Esophagus muscularis mucosa (tissue), 4 donors: ENCODE measurements around the gene LTBP1. TPM values are rescaled to one million over a fixed set of nuclear protein-coding genes. Genes with fewer than 3 reads are reported as not detected.
A peak's percentile ranks its signal among the peaks of the same experiment; 100 is the strongest.

Experiments used
- DNase-seq: peaks from one replicate; pipeline ENCODE4 v3.0.0-alpha.2; 2017; ENCODE audit errors: extremely low spot score
- H3K27ac ChIP-seq, 4 donors: fragments of 200-600 bp; sonication (generic); replicated peaks in 1 of 4; 1 replicate in 3 of 4; 2 replicates in 1 of 4; pipeline ENCODE4 v1.5.1; 2016 to 2019; ENCODE audit warnings: mild to moderate bottlenecking in 1 of 4
- H3K27me3 ChIP-seq, 4 donors: fragments of 200-600 bp; sonication (generic); one replicate each; pipeline versions ENCODE4 v1.5.1 to v1.6.0; 2016 to 2019
- H3K36me3 ChIP-seq, 4 donors: fragments of 200-600 bp; sonication (generic); one replicate each; pipeline ENCODE4 v1.5.1; 2016 to 2019
- H3K4me1 ChIP-seq, 4 donors: fragments of 200-600 bp; sonication (generic); one replicate each; pipeline ENCODE4 v1.5.1; 2016 to 2019
- H3K4me3 ChIP-seq, 4 donors: fragments of 200-600 bp; sonication (generic); 1 replicate in 2 of 4; 2 replicates in 2 of 4; pipeline ENCODE4 v1.5.1; 2016 to 2019; ENCODE audit warnings: mild to moderate bottlenecking in 4 of 4, moderate library complexity in 1 of 4
- H3K9me3 ChIP-seq, 4 donors: fragments of 200-600 bp; sonication (generic); 1 replicate in 3 of 4; 2 replicates in 1 of 4; pipeline ENCODE4 v1.5.1; 2016 to 2019
- EP300 ChIP-seq: sonication (generic); formaldehyde crosslinking; IDR thresholded peaks from one replicate; pipeline ENCODE4 v1.6.1; 2017; ENCODE audit warnings: antibody characterized with exemption
- POLR2A ChIP-seq: fragments of 450-650 bp; IDR thresholded peaks from one replicate; pipeline ENCODE4 v1.6.1; 2017; ENCODE audit warnings: antibody characterized with exemption, moderate library complexity, mild to moderate bottlenecking, low read depth
- POLR2AphosphoS5 ChIP-seq, 2 donors: sonication (generic); formaldehyde crosslinking; IDR thresholded peaks; one replicate each; pipeline ENCODE4 v1.6.1; 2017; ENCODE audit warnings: antibody characterized with exemption in 2 of 2
- WGBS: methylation state at CpG from one replicate; pipeline ENCODE4 v1.1.5; 2018; 5-methylcytosine and 5-hydroxymethylcytosine counted together
- intact Hi-C: fragments of 100-400 bp; cut with DNase I; formaldehyde crosslinking; loops from one replicate; pipeline ENCODE4 v1.15.1; 2023
- total RNA-seq, 4 donors: library from RNA; depleted of rRNA; stranded (reverse); fragments of >200 nt; gene quantifications; one replicate each; pipeline versions ENCODE4 v1.1.0 to v1.2.1, GENCODE V29; 2016
- TF ChIP-seq, protein P1 (sequence below), 3 experiments: fragments of 200-600 bp in 2 of 3; fragments of 450-650 bp in 1 of 3; sonication (generic) in 2 of 3; IDR thresholded peaks; one replicate each; pipeline ENCODE4 v1.5.1; 2017 to 2019; ENCODE audit warnings: antibody characterized with exemption in 3 of 3, mild to moderate bottlenecking in 2 of 3, moderate library complexity in 1 of 3

LTBP1 gene
- total RNA-seq, 4 donors from 2014 or later, result 254 to 465 (median 368) TPM

DNA sequence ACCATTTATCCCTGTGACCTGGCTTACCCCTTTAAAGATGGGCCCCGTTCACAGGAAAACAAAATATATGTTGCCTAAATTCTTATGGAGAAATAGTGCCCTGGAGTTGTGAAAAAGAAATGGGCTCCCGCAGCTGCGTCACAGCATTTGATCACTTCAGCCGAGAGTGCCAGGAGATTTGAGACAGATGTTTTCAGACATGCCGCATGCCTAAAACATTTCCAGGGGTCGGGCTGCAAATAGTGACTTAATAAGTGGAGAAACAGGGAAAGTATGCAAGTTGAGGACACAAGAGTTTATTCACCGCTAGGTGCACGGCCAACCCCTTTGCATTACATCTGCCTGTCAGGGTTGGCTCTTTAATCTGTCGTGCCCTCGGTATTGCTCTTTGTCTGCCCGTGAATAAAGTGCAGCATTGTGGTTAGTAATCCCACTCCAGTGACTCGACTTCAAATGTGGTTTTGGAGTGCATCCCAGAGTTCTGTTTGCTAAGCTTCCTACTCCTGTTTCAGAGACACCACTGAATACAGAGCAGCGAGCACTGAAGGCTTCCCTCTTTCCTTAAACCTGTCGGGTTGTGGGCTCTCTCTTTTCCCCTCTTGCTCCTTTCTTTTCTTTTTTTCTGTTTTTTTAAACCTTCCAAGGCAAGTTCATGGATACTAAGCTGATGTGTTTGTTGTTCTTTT is 187.5 kb downstream of the LTBP1 start:
- 22% methylated on average over 14 of the region's 14 CpGs for WGBS
- Histone ChIP-seq H3K4me3 (peak overlapping the region; percentile 54 to 72 (median 62)), H3K4me1 (peaks cover 42 to 73% (median 69%) of the 10 kb centered on the region in 4 donors), H3K9me3 (no peaks in the 10 kb centered on the region), H3K27me3 (no peaks in the 10 kb centered on the region), H3K36me3 (no peaks in the 10 kb centered on the region), H3K27ac (peak overlapping the region; percentile 85 to 91 (median 90))
- TF ChIP-seq POLR2AphosphoS5 (IDR thresholded peaks at IDR 0.05), result peak; percentile 52 to 90
- peak; percentile 31 for TF ChIP-seq EP300
- TF ChIP-seq, protein P1, sequence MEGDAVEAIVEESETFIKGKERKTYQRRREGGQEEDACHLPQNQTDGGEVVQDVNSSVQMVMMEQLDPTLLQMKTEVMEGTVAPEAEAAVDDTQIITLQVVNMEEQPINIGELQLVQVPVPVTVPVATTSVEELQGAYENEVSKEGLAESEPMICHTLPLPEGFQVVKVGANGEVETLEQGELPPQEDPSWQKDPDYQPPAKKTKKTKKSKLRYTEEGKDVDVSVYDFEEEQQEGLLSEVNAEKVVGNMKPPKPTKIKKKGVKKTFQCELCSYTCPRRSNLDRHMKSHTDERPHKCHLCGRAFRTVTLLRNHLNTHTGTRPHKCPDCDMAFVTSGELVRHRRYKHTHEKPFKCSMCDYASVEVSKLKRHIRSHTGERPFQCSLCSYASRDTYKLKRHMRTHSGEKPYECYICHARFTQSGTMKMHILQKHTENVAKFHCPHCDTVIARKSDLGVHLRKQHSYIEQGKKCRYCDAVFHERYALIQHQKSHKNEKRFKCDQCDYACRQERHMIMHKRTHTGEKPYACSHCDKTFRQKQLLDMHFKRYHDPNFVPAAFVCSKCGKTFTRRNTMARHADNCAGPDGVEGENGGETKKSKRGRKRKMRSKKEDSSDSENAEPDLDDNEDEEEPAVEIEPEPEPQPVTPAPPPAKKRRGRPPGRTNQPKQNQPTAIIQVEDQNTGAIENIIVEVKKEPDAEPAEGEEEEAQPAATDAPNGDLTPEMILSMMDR (IDR thresholded peaks at IDR 0.05), result peak in 1 of 3 experiments; percentile 25
- TF ChIP-seq POLR2A, result peak; percentile 26
- DNase-seq, result peak; percentile 93
- intact Hi-C loops, result loop anchor here (5.0 kb wide), 2 partner anchors 97 to 143 kb away; no protein-coding TSS in a partner anchor

GRCh38 chr2:33134791-33135560 is 188.2 kb downstream of the LTBP1 start:
- no peak for DNase-seq
- H3K9me3 ChIP-seq, result no peaks in the 10 kb centered on the region
- peak overlapping the region; percentile 54 to 72 (median 62) for H3K4me3 ChIP-seq
- peaks cover 45 to 76% (median 72%) of the 10 kb centered on the region in 4 donors for H3K4me1 ChIP-seq
- no peaks in the 10 kb centered on the region for H3K36me3 ChIP-seq
- 23% methylated on average over 13 of the region's 13 CpGs for WGBS
- intact Hi-C loops, result loop anchor here (5.0 kb wide), 2 partner anchors 98 to 142 kb away; no protein-coding TSS in a partner anchor
- TF ChIP-seq POLR2A (no peak), POLR2AphosphoS5 (IDR thresholded peaks at IDR 0.05) (no peak), EP300 (no peak)
- TF ChIP-seq, protein P1 (IDR thresholded peaks at IDR 0.05), result no peak
- no peaks in the 10 kb centered on the region for H3K27me3 ChIP-seq
- peak overlapping the region; percentile 85 to 91 (median 90) for H3K27ac ChIP-seq

DNA sequence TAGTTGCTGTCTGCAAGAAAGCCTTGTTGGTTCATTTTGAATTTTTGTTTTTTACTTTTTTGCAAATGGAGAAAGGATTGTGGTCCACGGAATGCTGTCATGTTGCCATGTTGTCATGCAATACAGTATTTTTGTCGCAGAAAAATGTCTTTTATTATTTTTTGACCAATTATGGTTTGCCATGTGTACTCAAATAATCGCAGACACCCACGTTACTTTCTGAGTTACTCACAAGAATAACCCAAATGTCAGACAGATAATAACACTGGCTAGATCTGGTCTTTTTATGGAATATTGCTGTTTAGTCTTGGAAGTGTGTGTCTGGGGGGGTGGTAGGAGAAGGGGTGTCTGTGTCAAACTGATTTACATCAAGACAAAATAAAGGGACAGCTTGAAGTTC is 188.9 kb downstream of the LTBP1 start:
- TF ChIP-seq POLR2A, result no peak
- TF ChIP-seq, protein P1 (IDR thresholded peaks at IDR 0.05), result no peak
- no peak for TF ChIP-seq EP300
- no peak for TF ChIP-seq POLR2AphosphoS5 (IDR thresholded peaks at IDR 0.05)
- DNase-seq, result no peak
- H3K4me3 ChIP-seq, result peak overlapping the region; percentile 54 to 72 (median 62)
- H3K36me3 ChIP-seq, result no peaks in the 10 kb centered on the region
- 18% methylated on average over 4 of the region's 4 CpGs for WGBS
- H3K27me3 ChIP-seq, result no peaks in the 10 kb centered on the region
- H3K4me1 ChIP-seq, result peaks cover 45 to 76% (median 73%) of the 10 kb centered on the region in 4 donors
- H3K9me3 ChIP-seq, result no peaks in the 10 kb centered on the region
- intact Hi-C loops, result no loop called here
- H3K27ac ChIP-seq, result peak overlapping the region; percentile 85 to 91 (median 90)

DNA sequence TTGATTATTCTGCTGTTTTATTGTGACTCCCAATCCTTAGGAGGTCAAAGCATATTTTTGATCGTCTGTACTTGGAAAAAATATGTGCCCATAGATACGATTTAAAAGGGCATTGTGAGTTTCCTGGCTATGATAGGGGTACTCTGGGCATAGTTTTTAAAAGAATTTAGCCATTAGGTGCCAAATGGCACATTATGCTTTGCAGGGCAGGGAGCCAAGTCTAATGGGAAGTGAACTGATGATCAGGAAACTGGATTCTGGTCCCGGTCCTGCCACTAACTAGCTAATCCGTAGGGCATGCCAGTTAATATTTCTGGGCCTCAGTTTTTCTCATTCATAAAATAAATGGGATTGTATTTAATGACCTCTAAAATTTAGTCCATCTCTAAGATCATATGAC is 189.3 kb downstream of the LTBP1 start:
- no peak for DNase-seq
- Histone ChIP-seq H3K27ac (peak overlapping the region; percentile 85 to 91 (median 90)), H3K4me1 (peaks cover 45 to 76% (median 73%) of the 10 kb centered on the region in 4 donors), H3K36me3 (no peaks in the 10 kb centered on the region), H3K4me3 (peak overlapping the region; percentile 54 to 72 (median 62)), H3K27me3 (no peaks in the 10 kb centered on the region), H3K9me3 (no peaks in the 10 kb centered on the region)
- intact Hi-C loops, result no loop called here
- WGBS, result 24% methylated on average over 4 of the region's 4 CpGs
- TF ChIP-seq POLR2AphosphoS5 (IDR thresholded peaks at IDR 0.05) (peak in 1 of 2 donors; percentile 55), EP300 (peak; percentile 67), POLR2A (no peak)
- TF ChIP-seq, protein P1 (IDR thresholded peaks at IDR 0.05), result no peak
